KMS-11 (cell line): ENCODE results near the gene CD93.

ENCODE experiments used
- H2AFZ ChIP-seq: fragments of 200-600 bp; sonication (generic); 2 replicates; pipeline ENCODE4 v1.6.1; 2016; ENCODE audit warnings: antibody characterized with exemption, mixed run types, low read depth
- H3K27ac ChIP-seq: fragments of 200-600 bp; sonication (generic); 2 replicates; pipeline ENCODE4 v1.6.1; 2016; ENCODE audit warnings: mild to moderate bottlenecking, mixed run types
- H3K27me3 ChIP-seq: fragments of 200-600 bp; sonication (generic); 2 replicates; pipeline ENCODE4 v1.6.1; 2017; ENCODE audit warnings: mild to moderate bottlenecking, low read depth, mixed run types, moderate library complexity; ENCODE audit not compliant: insufficient read depth
- H3K36me3 ChIP-seq: fragments of 200-600 bp; sonication (generic); 2 replicates; pipeline ENCODE4 v1.6.1; 2017; ENCODE audit warnings: mild to moderate bottlenecking, mixed run types; ENCODE audit not compliant: insufficient read depth
- H3K4me1 ChIP-seq: fragments of 200-600 bp; sonication (generic); 2 replicates; pipeline ENCODE4 v1.6.1; 2016; ENCODE audit warnings: mild to moderate bottlenecking, low read depth, mixed run types; ENCODE audit not compliant: poor library complexity, severe bottlenecking
- H3K4me2 ChIP-seq: fragments of 200-600 bp; sonication (generic); 2 replicates; pipeline ENCODE4 v1.7.0; 2016; ENCODE audit warnings: mild to moderate bottlenecking, mixed run types
- H3K4me3 ChIP-seq: fragments of 200-600 bp; sonication (generic); IDR thresholded peaks from 2 replicates; pipeline ENCODE4 v1.6.1; 2017; ENCODE audit warnings: low read depth, low read length, mixed read lengths; ENCODE audit not compliant: insufficient read depth
- H3K79me2 ChIP-seq: fragments of 200-600 bp; sonication (generic); 2 replicates; pipeline ENCODE4 v1.6.1; 2016; ENCODE audit warnings: low read depth, mixed run types; ENCODE audit not compliant: insufficient read depth
- H3K9ac ChIP-seq: fragments of 200-600 bp; sonication (generic); 2 replicates; pipeline ENCODE4 v1.6.1; 2016; ENCODE audit warnings: mild to moderate bottlenecking, mixed run types
- H4K20me1 ChIP-seq: fragments of 200-600 bp; sonication (generic); 2 replicates; pipeline ENCODE4 v1.6.1; 2016; ENCODE audit warnings: mild to moderate bottlenecking, mixed run types; ENCODE audit not compliant: insufficient read depth
- TF ChIP-seq, protein P1 (sequence below): fragments of 200-600 bp; sonication (generic); conservative IDR thresholded peaks from 2 replicates; pipeline ENCODE4 v1.6.1; 2017; ENCODE audit warnings: low read depth, mild to moderate bottlenecking, antibody characterized with exemption, low read length, moderate library complexity, mixed read lengths

The CD93 gene

DNA sequence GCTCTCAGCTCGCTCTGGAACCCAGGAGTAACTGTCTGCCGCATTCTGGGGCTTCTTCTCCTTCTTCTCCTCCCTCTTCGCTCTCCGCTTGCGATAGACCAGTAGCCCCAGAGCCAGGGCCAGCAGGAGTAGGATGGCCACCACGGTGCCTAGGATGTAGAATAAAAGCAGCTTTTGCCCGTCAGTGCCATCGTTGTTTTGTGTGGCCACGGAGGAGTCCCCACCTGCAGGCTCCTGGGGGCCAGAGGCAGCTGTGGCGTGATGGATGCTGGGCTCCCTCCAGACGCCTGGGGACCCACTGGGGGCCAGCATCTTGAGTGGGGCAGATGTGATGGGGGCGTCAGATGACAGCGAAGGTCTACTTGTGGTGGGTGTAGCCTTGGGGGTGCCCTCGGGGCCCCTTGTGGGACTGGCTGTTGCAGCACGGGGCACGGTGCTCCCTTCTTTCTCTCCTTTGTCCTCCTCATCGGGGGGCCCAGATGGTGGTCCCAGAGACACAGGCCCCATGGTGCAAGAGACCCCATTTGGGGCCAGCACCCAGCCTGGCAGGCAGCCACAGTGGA lies 1.8 kb downstream of the CD93 start:
- Histone ChIP-seq H3K4me3 (no peak overlapping the region), H3K27ac (no peak overlapping the region), H3K27me3 (no peaks in the 10 kb centered on the region), H3K79me2 (no peaks in the 10 kb centered on the region), H3K9ac (no peak overlapping the region), H3K4me1 (no peaks in the 10 kb centered on the region), H2AFZ (no peak overlapping the region), H3K36me3 (no peaks in the 10 kb centered on the region), H4K20me1 (no peaks in the 10 kb centered on the region), H3K4me2 (no peak overlapping the region)
- TF ChIP-seq, protein P1, sequence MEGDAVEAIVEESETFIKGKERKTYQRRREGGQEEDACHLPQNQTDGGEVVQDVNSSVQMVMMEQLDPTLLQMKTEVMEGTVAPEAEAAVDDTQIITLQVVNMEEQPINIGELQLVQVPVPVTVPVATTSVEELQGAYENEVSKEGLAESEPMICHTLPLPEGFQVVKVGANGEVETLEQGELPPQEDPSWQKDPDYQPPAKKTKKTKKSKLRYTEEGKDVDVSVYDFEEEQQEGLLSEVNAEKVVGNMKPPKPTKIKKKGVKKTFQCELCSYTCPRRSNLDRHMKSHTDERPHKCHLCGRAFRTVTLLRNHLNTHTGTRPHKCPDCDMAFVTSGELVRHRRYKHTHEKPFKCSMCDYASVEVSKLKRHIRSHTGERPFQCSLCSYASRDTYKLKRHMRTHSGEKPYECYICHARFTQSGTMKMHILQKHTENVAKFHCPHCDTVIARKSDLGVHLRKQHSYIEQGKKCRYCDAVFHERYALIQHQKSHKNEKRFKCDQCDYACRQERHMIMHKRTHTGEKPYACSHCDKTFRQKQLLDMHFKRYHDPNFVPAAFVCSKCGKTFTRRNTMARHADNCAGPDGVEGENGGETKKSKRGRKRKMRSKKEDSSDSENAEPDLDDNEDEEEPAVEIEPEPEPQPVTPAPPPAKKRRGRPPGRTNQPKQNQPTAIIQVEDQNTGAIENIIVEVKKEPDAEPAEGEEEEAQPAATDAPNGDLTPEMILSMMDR: no peak

DNA sequence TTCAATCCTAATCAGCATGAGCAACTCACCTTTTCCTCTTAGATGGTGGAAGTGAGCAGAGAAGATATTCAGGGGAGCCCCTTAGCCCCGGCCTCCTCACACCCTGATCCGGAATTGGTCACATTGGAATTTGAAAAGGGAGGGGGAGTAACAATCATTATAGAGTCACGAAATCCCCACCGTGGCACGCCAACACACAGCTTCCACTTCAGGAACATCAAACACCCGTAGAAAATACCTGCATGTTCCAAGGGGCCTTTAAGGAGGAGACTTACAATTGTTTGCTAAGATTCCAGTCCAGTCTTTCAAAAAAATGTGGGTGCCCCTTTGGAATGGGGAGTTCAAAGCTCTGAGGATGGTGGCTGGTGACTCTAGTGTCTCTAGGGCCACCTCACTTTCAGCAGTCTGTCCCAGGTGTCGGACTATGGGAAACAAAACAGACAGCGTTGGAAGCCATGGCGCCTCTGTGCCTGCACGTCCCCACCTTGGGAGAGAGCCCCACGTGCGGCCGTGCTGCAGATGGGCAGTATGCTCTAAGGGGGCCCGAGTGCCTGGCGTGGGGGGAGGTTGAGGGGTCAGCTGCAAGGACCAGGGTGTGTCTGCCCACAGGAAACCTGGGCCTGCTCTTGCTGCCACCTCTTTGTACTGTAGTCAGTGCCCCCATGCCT lies 2.4 kb downstream of the CD93 start:
- H3K27ac ChIP-seq: no peak overlapping the region
- TF ChIP-seq, protein P1: no peak
- H2AFZ ChIP-seq: no peak overlapping the region
- no peak overlapping the region for H3K4me3 ChIP-seq
- no peaks in the 10 kb centered on the region for H3K4me1 ChIP-seq
- no peaks in the 10 kb centered on the region for H3K27me3 ChIP-seq
- no peaks in the 10 kb centered on the region for H4K20me1 ChIP-seq
- H3K36me3 ChIP-seq: no peaks in the 10 kb centered on the region
- no peak overlapping the region for H3K9ac ChIP-seq
- H3K79me2 ChIP-seq: no peaks in the 10 kb centered on the region
- no peak overlapping the region for H3K4me2 ChIP-seq

DNA sequence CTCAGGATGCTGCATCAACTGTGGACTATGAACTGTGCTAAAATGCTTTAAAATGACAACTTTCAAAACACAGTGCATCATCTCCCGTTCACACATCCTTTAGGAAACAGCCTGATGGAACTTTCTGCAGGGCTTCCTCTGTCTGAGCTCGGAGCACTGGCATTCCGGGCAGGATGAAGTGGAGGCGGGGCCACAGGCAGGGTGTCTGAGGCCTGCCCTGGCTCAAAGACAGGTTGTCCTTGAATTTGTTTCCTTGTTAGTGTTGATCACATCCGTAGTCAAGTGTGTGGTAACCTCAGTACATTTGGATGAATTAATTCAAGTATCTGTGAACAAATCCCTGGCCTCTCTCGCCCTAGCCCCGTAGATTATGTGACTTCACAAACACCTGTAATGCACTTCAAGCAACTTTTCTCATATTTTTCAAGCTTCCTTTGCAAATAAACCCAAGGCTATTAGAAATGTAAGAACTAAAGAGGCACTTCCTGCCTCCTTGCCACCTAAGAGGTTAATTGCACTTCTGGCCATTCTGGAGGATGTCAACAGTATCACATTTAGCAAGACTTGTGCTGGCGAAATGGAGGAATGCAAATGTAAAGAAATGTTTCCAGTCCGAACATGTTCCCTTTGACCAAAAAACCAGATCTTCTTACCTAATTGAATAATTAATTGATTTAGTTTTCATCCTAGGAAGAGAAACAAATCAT lies 3.1 kb downstream of the CD93 start:
- Histone ChIP-seq H4K20me1 (no peaks in the 10 kb centered on the region), H3K79me2 (no peaks in the 10 kb centered on the region), H3K36me3 (no peaks in the 10 kb centered on the region), H3K4me1 (no peaks in the 10 kb centered on the region), H3K4me2 (no peak overlapping the region), H3K4me3 (no peak overlapping the region), H3K27me3 (no peaks in the 10 kb centered on the region), H3K9ac (no peak overlapping the region), H3K27ac (no peak overlapping the region), H2AFZ (no peak overlapping the region)
- TF ChIP-seq, protein P1: no peak

DNA sequence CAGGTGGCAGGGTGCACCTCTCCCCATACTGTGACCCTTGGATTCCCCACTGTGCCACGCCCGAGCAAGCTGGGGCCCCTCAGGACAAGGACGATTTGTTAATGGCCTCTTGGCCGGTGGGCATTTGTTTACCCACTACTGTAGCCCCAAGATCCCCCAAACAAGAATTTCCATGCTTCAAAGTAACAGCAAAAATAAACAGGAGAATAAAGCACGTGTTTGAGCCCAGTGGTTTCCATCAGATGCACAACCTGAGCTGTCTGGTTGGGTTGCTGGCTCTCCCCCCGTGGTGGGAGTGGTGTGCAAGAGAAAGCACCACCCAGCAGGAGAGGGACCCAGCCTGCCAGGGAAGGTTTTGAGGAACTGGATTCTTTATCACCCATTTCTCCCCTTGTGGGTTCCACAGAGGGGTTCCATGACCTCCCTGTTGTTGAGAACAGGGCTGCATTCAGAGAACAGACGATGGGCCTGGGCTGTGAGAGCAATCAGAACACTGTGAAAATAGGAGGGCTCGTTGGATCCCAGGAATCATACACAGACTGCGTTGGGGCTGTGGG lies 4.8 kb downstream of the CD93 start:
- Histone ChIP-seq H3K27ac (no peak overlapping the region), H3K27me3 (no peaks in the 10 kb centered on the region), H3K4me2 (no peak overlapping the region), H3K4me1 (no peaks in the 10 kb centered on the region), H3K4me3 (no peak overlapping the region), H3K36me3 (no peaks in the 10 kb centered on the region), H3K79me2 (no peaks in the 10 kb centered on the region), H4K20me1 (no peaks in the 10 kb centered on the region), H2AFZ (no peak overlapping the region), H3K9ac (no peak overlapping the region)
- TF ChIP-seq, protein P1: no peak
